HG03575 (cell line): ENCODE measurements around the gene POU3F2.

ENCODE experiments used
- ATAC-seq: cut with Tn5 transposase; IDR thresholded peaks from one replicate; pipeline ENCODE4 v1.9.1; 2021; ENCODE audit not compliant: unreplicated experiment, insufficient number of reproducible peaks, low FRiP score; ENCODE audit errors: extremely low read depth

The POU3F2 gene

DNA sequence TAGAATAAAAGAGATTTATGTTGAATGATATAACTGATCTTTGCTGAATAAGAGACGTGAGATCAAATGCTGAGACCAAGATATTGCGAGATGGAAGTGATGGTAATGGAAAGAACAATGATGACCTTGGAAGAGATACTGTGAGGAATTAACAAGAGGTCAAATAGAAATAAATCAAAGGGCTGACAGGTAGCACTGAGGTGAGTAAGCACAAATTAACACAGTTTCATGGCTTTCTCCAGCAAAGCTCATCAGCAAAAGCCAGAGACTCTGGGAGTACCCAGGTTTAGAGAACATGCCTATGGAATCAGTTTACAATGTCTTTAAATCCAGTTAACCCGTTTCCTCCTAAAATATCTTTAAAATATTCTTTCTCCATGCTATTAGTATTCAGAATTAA is 53.3 kb downstream of the POU3F2 start:
- no peak for ATAC-seq
